Peyer's patch (tissue), 4 donors: ENCODE measurements around the gene ODC1.
"Not testable (repeated sequence)": the region's sequence is repeated elsewhere in the genome, so short reads cannot be mapped to it uniquely, and the experiment has no call there.

Experiments
- POLR2A ChIP-seq, 2 donors: fragments of 450-650 bp; IDR thresholded peaks; one replicate each; pipeline ENCODE4 v1.5.1; 2017; ENCODE audit warnings: antibody characterized with exemption in 2 of 2, mild to moderate bottlenecking in 2 of 2, moderate library complexity in 2 of 2
- TF ChIP-seq, protein P1 (sequence below), 6 experiments: fragments of 450-650 bp in 4 of 6; fragments of 200-600 bp in 2 of 6; sonication (generic) in 1 of 6; IDR thresholded peaks; one replicate each; pipeline ENCODE4 v1.5.1; 2017 to 2019; ENCODE audit warnings: antibody characterized with exemption in 6 of 6, mild to moderate bottlenecking in 3 of 6, moderate library complexity in 1 of 6

- TF ChIP-seq, protein P1, sequence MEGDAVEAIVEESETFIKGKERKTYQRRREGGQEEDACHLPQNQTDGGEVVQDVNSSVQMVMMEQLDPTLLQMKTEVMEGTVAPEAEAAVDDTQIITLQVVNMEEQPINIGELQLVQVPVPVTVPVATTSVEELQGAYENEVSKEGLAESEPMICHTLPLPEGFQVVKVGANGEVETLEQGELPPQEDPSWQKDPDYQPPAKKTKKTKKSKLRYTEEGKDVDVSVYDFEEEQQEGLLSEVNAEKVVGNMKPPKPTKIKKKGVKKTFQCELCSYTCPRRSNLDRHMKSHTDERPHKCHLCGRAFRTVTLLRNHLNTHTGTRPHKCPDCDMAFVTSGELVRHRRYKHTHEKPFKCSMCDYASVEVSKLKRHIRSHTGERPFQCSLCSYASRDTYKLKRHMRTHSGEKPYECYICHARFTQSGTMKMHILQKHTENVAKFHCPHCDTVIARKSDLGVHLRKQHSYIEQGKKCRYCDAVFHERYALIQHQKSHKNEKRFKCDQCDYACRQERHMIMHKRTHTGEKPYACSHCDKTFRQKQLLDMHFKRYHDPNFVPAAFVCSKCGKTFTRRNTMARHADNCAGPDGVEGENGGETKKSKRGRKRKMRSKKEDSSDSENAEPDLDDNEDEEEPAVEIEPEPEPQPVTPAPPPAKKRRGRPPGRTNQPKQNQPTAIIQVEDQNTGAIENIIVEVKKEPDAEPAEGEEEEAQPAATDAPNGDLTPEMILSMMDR (IDR thresholded peaks at IDR 0.05) = not testable (repeated sequence)
- not testable (repeated sequence) for TF ChIP-seq POLR2A (IDR thresholded peaks at IDR 0.05)
Measured at GRCh38 chr2:10457195-10457594, 9.1 kb upstream of the ODC1 start.
